Esophagus squamous epithelium (tissue), 4 donors: ENCODE measurements around the gene FOXK1.

ENCODE experiments used
- POLR2A ChIP-seq, 4 donors: fragments of 450-650 bp; IDR thresholded peaks; one replicate each; pipeline ENCODE4 v1.6.1; 2017; ENCODE audit warnings: antibody characterized with exemption in 4 of 4, mild to moderate bottlenecking in 4 of 4, moderate library complexity in 3 of 4
- TF ChIP-seq, protein P1 (sequence below), 6 experiments: fragments of 450-650 bp in 4 of 6; fragments of 200-600 bp in 2 of 6; sonication (generic) in 2 of 6; IDR thresholded peaks; one replicate each; pipeline ENCODE4 v1.5.1; 2016 to 2019; ENCODE audit warnings: antibody characterized with exemption in 6 of 6, mild to moderate bottlenecking in 4 of 6, moderate library complexity in 4 of 6

DNA sequence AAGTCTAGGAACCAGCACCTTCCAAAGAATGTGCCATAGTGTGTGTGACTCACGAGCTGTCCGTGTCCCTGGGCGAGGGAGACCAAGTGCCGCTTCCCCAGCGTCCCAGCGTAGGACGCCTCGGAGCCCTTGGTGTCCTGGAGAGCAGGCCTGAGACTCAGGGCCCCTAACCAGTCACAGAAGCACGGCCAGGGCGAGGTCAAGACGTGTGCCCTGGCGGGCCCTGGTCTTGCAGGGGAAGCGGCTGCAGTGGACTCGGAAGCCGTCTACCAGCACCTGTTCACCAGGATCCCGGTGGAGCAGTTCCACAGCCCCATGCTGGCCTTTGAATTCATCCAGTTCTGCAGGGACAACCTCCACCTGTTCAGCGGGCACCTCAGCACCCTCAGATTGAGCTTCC is 103.9 kb downstream of the FOXK1 start:
- TF ChIP-seq, protein P1, sequence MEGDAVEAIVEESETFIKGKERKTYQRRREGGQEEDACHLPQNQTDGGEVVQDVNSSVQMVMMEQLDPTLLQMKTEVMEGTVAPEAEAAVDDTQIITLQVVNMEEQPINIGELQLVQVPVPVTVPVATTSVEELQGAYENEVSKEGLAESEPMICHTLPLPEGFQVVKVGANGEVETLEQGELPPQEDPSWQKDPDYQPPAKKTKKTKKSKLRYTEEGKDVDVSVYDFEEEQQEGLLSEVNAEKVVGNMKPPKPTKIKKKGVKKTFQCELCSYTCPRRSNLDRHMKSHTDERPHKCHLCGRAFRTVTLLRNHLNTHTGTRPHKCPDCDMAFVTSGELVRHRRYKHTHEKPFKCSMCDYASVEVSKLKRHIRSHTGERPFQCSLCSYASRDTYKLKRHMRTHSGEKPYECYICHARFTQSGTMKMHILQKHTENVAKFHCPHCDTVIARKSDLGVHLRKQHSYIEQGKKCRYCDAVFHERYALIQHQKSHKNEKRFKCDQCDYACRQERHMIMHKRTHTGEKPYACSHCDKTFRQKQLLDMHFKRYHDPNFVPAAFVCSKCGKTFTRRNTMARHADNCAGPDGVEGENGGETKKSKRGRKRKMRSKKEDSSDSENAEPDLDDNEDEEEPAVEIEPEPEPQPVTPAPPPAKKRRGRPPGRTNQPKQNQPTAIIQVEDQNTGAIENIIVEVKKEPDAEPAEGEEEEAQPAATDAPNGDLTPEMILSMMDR (IDR thresholded peaks at IDR 0.05) = no peak
- no peak for TF ChIP-seq POLR2A (IDR thresholded peaks at IDR 0.05)
